AG09319 (cell line): ENCODE data around the gene ABHD16A.

ENCODE experiments used
- DNase-seq: peaks from one replicate; pipeline ENCODE4 v3.0.0-alpha.2; 2010; ENCODE audit warnings: low read depth; ENCODE audit errors: extremely low read depth
- CTCF ChIP-seq: IDR thresholded peaks from 2 replicates; pipeline ENCODE4 v1.5.1; 2011; ENCODE audit warnings: low read depth, mild to moderate bottlenecking, inconsistent platforms, low read length, moderate library complexity

ABHD16A gene

GRCh38 chr6:31661262-31662123 lies 41.6 kb downstream of the ABHD16A start:
- no peak for DNase-seq

GRCh38 chr6:31660381-31661261 lies 42.5 kb downstream of the ABHD16A start, which contains the start of gene C6orf47:
Gene C6orf47 (minus strand): TSS chr6:31660778. CDS start chr6:31659947, 831 bp downstream.
- peak; percentile 49 for DNase-seq

More at GRCh38 chr6:31661262-31662123, 41.6 kb downstream of the ABHD16A start:
- TF ChIP-seq CTCF = no peak

GRCh38 chr6:31659649-31660380 lies 43.3 kb downstream of the ABHD16A start:
- TF ChIP-seq CTCF = no peak
- no peak for DNase-seq

More at GRCh38 chr6:31660381-31661261, 42.5 kb downstream of the ABHD16A start, which contains the start of gene C6orf47:
- TF ChIP-seq CTCF = no peak

- no peak for TF ChIP-seq CTCF
Observed at GRCh38 chr6:31658983-31659648, 44.0 kb downstream of the ABHD16A start.

GRCh38 chr6:31658158-31658688 lies 44.9 kb downstream of the ABHD16A start:
- DNase-seq = no peak
- no peak for TF ChIP-seq CTCF

More at GRCh38 chr6:31658983-31659648, 44.0 kb downstream of the ABHD16A start:
- no peak for DNase-seq

- TF ChIP-seq CTCF = no peak
- DNase-seq = no peak
Observed at GRCh38 chr6:31657406-31658157, 45.5 kb downstream of the ABHD16A start.
